Upper lobe of right lung (tissue), 1 donor: Measurements from ENCODE around the gene SYT1. TPM values are rescaled to one million over a fixed set of nuclear protein-coding genes. Genes with fewer than 3 reads are reported as not detected.

Source experiments
- ATAC-seq: fragments of 200-7000 bp; cut with Tn5 transposase; one replicate; pipeline ENCODE4 v1.9.1; 2020; ENCODE audit warnings: mild to moderate bottlenecking, moderate library complexity
- DNase-seq: peaks from one replicate; pipeline ENCODE4 v3.0.0-alpha.2; 2020
- H3K27ac ChIP-seq: fragments of 200-600 bp; one replicate; pipeline ENCODE4 v1.8.0; 2022
- H3K27me3 ChIP-seq: fragments of 200-600 bp; one replicate; pipeline ENCODE4 v1.8.0; 2022; ENCODE audit warnings: mild to moderate bottlenecking
- H3K36me3 ChIP-seq: fragments of 200-600 bp; one replicate; pipeline ENCODE4 v1.8.0; 2022
- H3K4me1 ChIP-seq: fragments of 200-600 bp; one replicate; pipeline ENCODE4 v1.8.0; 2022
- H3K4me3 ChIP-seq: fragments of 200-600 bp; one replicate; pipeline ENCODE4 v1.8.0; 2022; ENCODE audit warnings: mild to moderate bottlenecking
- H3K9me3 ChIP-seq: fragments of 200-600 bp; one replicate; pipeline ENCODE4 v1.8.0; 2022
- CTCF ChIP-seq: fragments of 200-600 bp; IDR thresholded peaks from one replicate; pipeline ENCODE4 v1.8.0; 2022; ENCODE audit warnings: antibody characterized with exemption
- intact Hi-C: fragments of 100-400 bp; cut with DNase I; formaldehyde crosslinking; loops from one replicate; pipeline ENCODE4 v1.11.0; 2022
- total RNA-seq: library from RNA; stranded (reverse); fragmentation: NEBNext Ultra II Directional; extraction: Animal tissue kit (Norgen Biotek cat#: 25700); gene quantifications from one replicate; pipeline ENCODE4 v1.2.1, GENCODE V29; 2021
- donor health status: DM: no; HTN: yes; CAD: no; lungs with severe emphysema.

Gene SYT1
- total RNA-seq, 1 donor from 2014 or later, result 0.58 TPM

GRCh38 chr12:79413796-79414195 is 549.2 kb downstream of the SYT1 start:
- Histone ChIP-seq H3K9me3 (no peaks in the 10 kb centered on the region), H3K27ac (no peak overlapping the region), H3K4me1 (peaks cover 12% of the 10 kb centered on the region), H3K36me3 (no peaks in the 10 kb centered on the region), H3K4me3 (no peak overlapping the region), H3K27me3 (no peaks in the 10 kb centered on the region)
- TF ChIP-seq CTCF, result no peak
- DNase-seq, result no peak
- no peak for ATAC-seq
- intact Hi-C loops, result loop anchor here (10.0 kb wide), 1 partner anchor 321 kb away; no protein-coding TSS in a partner anchor

- DNase-seq (no peak), ATAC-seq (peak; percentile 48)
- Histone ChIP-seq H3K36me3 (no peaks in the 10 kb centered on the region), H3K4me3 (no peak overlapping the region), H3K27me3 (no peaks in the 10 kb centered on the region), H3K27ac (no peak overlapping the region), H3K9me3 (no peaks in the 10 kb centered on the region), H3K4me1 (peaks cover 9% of the 10 kb centered on the region)
- no peak for TF ChIP-seq CTCF
- intact Hi-C loops, result loop anchor here (10.0 kb wide), 1 partner anchor 321 kb away; no protein-coding TSS in a partner anchor
Observed at GRCh38 chr12:79414252-79414651, 549.7 kb downstream of the SYT1 start.

- Histone ChIP-seq H3K9me3 (no peaks in the 10 kb centered on the region), H3K27ac (no peak overlapping the region), H3K36me3 (no peaks in the 10 kb centered on the region), H3K4me3 (no peak overlapping the region), H3K27me3 (no peaks in the 10 kb centered on the region), H3K4me1 (peaks cover 4% of the 10 kb centered on the region)
- intact Hi-C loops, result loop anchor here (10.0 kb wide), 1 partner anchor 319 kb away; no protein-coding TSS in a partner anchor
- no peak for ATAC-seq
- DNase-seq, result no peak
- TF ChIP-seq CTCF, result no peak
Observed at GRCh38 chr12:79415321-79415720, 550.7 kb downstream of the SYT1 start.

- no peak for DNase-seq
Observed at GRCh38 chr12:79415746-79416435, 551.3 kb downstream of the SYT1 start.

GRCh38 chr12:79420146-79420618 is 555.6 kb downstream of the SYT1 start:
- no peak overlapping the region for H3K27ac ChIP-seq
- peaks cover 6% of the 10 kb centered on the region for H3K4me1 ChIP-seq
- no peaks in the 10 kb centered on the region for H3K36me3 ChIP-seq
- TF ChIP-seq CTCF, result peak; percentile 45
- no peak for DNase-seq
- intact Hi-C loops, result no loop called here
- ATAC-seq, result peak; percentile 88
- H3K27me3 ChIP-seq, result no peaks in the 10 kb centered on the region
- no peaks in the 10 kb centered on the region for H3K9me3 ChIP-seq
- no peak overlapping the region for H3K4me3 ChIP-seq

More at GRCh38 chr12:79415746-79416435, 551.3 kb downstream of the SYT1 start:
- Histone ChIP-seq H3K27me3 (no peaks in the 10 kb centered on the region), H3K27ac (no peak overlapping the region), H3K4me3 (no peak overlapping the region), H3K36me3 (no peaks in the 10 kb centered on the region), H3K4me1 (peaks cover 6% of the 10 kb centered on the region), H3K9me3 (no peaks in the 10 kb centered on the region)
- no peak for TF ChIP-seq CTCF
- intact Hi-C loops, result loop anchor here (10.0 kb wide), 1 partner anchor 319 kb away; no protein-coding TSS in a partner anchor
- ATAC-seq, result no peak
